ENCODE results near the gene TAGLN. TPM values are rescaled to one million over a fixed set of nuclear protein-coding genes. Genes with fewer than 3 reads are reported as not detected.
"Not testable (repeated sequence)": the region's sequence is repeated elsewhere in the genome, so short reads cannot be mapped to it uniquely, and the experiment has no call there.

TAGLN gene
- total RNA-seq, 1 experiment from 2014 or later: 1.8 TPM

GRCh38 chr11:117180661-117181585 lies 18.2 kb upstream of the TAGLN start:
- DNase-seq (ENCODE audit: extremely low read depth, low read depth): peak; percentile 38

GRCh38 chr11:117181586-117182550 lies 17.3 kb upstream of the TAGLN start:
- DNase-seq (ENCODE audit: extremely low read depth, low read depth): no peak

- DNase-seq (ENCODE audit: extremely low read depth, low read depth): no peak
These were observed 16.6 kb upstream of the TAGLN start for GRCh38 chr11:117182551-117182935.

- not testable (repeated sequence) for DNase-seq (ENCODE audit: extremely low read depth, low read depth)
These were observed 16.0 kb upstream of the TAGLN start for GRCh38 chr11:117183178-117183577.

- no peak for DNase-seq (ENCODE audit: extremely low read depth, low read depth)
These were observed 15.3 kb upstream of the TAGLN start for GRCh38 chr11:117183724-117184349.

- DNase-seq (ENCODE audit: extremely low read depth, low read depth): no peak
These were observed 13.3 kb upstream of the TAGLN start for GRCh38 chr11:117185736-117186430.

GRCh38 chr11:117186431-117186761 lies 12.8 kb upstream of the TAGLN start:
- no peak for DNase-seq (ENCODE audit: extremely low read depth, low read depth)

- no peak for DNase-seq (ENCODE audit: extremely low read depth, low read depth)
These were observed 12.2 kb upstream of the TAGLN start for GRCh38 chr11:117187007-117187406.

- no peak for DNase-seq (ENCODE audit: extremely low read depth, low read depth)
These were observed 11.8 kb upstream of the TAGLN start for GRCh38 chr11:117187428-117187798.

- no peak for DNase-seq (ENCODE audit: extremely low read depth, low read depth)
These were observed 11.2 kb upstream of the TAGLN start for GRCh38 chr11:117187799-117188481.

- DNase-seq (ENCODE audit: extremely low read depth, low read depth): no peak
These were observed 10.5 kb upstream of the TAGLN start for GRCh38 chr11:117188620-117189081.

- DNase-seq (ENCODE audit: extremely low read depth, low read depth): no peak
These were observed 9.8 kb upstream of the TAGLN start for GRCh38 chr11:117189191-117189940.

- no peak for DNase-seq (ENCODE audit: extremely low read depth, low read depth)
These were observed 9.1 kb upstream of the TAGLN start for GRCh38 chr11:117189941-117190544.

GRCh38 chr11:117191680-117192400 lies 7.3 kb upstream of the TAGLN start:
- no peak for DNase-seq (ENCODE audit: extremely low read depth, low read depth)

GRCh38 chr11:117192401-117192875 lies 6.7 kb upstream of the TAGLN start:
- DNase-seq (ENCODE audit: extremely low read depth, low read depth): no peak

- DNase-seq (ENCODE audit: extremely low read depth, low read depth): no peak
These were observed 5.8 kb upstream of the TAGLN start for GRCh38 chr11:117193130-117194020.

- no peak for DNase-seq (ENCODE audit: extremely low read depth, low read depth)
These were observed 4.9 kb upstream of the TAGLN start for GRCh38 chr11:117194267-117194666.

Measured in NCI-H460 (cell line).